ENCODE data around the gene GTF2F2.

DNA sequence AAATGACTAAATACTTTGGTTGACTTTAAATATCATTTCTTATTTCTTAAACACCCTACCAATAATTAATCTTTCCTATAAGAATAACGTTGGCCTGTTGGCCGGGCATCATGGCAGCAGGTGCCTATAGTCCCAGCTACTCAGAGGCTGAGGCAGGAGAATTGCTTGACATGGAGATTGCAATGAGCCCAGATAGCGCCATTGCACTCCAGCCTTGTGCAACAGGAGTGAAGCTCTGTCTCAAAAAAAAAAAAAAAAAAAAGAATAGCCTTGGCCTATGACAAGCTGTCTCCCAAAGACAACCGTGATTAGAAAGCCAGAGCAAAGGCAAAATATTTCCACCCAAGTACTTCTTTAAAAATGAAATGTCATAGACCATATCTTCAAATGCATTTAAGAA is 105.1 kb downstream of the GTF2F2 start:
- TF ChIP-seq CTCF (IDR thresholded peaks at IDR 0.05 in 2 of 3, conservative IDR thresholded peaks at IDR 0.05 in 1 of 3; ENCODE audit: borderline replicate concordance in 1 of 3, insufficient read depth in 1 of 3, low read depth in 2 of 3, low read length in 2 of 3) = no peak
- TF ChIP-seq POLR2AphosphoS5 (IDR thresholded peaks at IDR 0.05; ENCODE audit: low read depth, low read length) = no peak
- no peak for TF ChIP-seq YY1 (IDR thresholded peaks at IDR 0.05; ENCODE audit: extremely low read depth, insufficient replicate concordance, low read depth, low read length)
- TF ChIP-seq REST (IDR thresholded peaks at IDR 0.05; ENCODE audit: low read depth) = no peak
- TF ChIP-seq CEBPB (IDR thresholded peaks at IDR 0.05; ENCODE audit: low read depth) = no peak

Data from HCT116 (cell line).